Measurements from ENCODE around the gene ZNF436. TPM values are rescaled to one million over a fixed set of nuclear protein-coding genes. Genes with fewer than 3 reads are reported as not detected.

Gene ZNF436
- total RNA-seq, 2 donors from 2014 or later = 8.9 to 10.3 TPM

GRCh38 chr1:23416964-23417363, 47.3 kb upstream of the ZNF436 start:
- H3K36me3 Mint-ChIP-seq (ENCODE audit: low read depth) = no peaks in the 10 kb centered on the region
- H3K9me3 ChIP-seq (ENCODE audit: control insufficient read depth, low read length) = no peaks in the 10 kb centered on the region
- no peak overlapping the region for H3K27ac ChIP-seq (ENCODE audit: low read depth, low read length)
- peaks cover 81% of the 10 kb centered on the region for H3K27me3 Mint-ChIP-seq (ENCODE audit: insufficient read depth)
- no peaks in the 10 kb centered on the region for H3K9me3 Mint-ChIP-seq
- H3K27me3 ChIP-seq (ENCODE audit: control insufficient read depth, insufficient read depth, low read length, poor library complexity, severe bottlenecking) = peaks cover 48% of the 10 kb centered on the region
- no peak overlapping the region for H3K27ac Mint-ChIP-seq
- no peak for DNase-seq
- H3K4me1 Mint-ChIP-seq = peaks cover 5% of the 10 kb centered on the region
- no peak overlapping the region for H3K9ac ChIP-seq (ENCODE audit: extremely low read depth, low read length, poor library complexity, severe bottlenecking)
- no peak overlapping the region for H3K4me3 ChIP-seq (ENCODE audit: low read length)
- H3K36me3 ChIP-seq (ENCODE audit: control insufficient read depth, insufficient read depth, low read length) = no peaks in the 10 kb centered on the region
- H3K4me3 Mint-ChIP-seq = no peak overlapping the region
- 73 to 86% methylated on average over 4 of the region's 4 CpGs for WGBS, 2 experiments (ENCODE audit: insufficient coverage in 1 of 2, insufficient read length in 1 of 2)
- no peaks in the 10 kb centered on the region for H3K4me1 ChIP-seq (ENCODE audit: control insufficient read depth, insufficient read depth, low read length)
- TF ChIP-seq, protein P1, sequence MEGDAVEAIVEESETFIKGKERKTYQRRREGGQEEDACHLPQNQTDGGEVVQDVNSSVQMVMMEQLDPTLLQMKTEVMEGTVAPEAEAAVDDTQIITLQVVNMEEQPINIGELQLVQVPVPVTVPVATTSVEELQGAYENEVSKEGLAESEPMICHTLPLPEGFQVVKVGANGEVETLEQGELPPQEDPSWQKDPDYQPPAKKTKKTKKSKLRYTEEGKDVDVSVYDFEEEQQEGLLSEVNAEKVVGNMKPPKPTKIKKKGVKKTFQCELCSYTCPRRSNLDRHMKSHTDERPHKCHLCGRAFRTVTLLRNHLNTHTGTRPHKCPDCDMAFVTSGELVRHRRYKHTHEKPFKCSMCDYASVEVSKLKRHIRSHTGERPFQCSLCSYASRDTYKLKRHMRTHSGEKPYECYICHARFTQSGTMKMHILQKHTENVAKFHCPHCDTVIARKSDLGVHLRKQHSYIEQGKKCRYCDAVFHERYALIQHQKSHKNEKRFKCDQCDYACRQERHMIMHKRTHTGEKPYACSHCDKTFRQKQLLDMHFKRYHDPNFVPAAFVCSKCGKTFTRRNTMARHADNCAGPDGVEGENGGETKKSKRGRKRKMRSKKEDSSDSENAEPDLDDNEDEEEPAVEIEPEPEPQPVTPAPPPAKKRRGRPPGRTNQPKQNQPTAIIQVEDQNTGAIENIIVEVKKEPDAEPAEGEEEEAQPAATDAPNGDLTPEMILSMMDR (conservative IDR thresholded peaks at IDR 0.05) = no peak

- DNase-seq = no peak
- Histone ChIP-seq H3K9ac (ENCODE audit: extremely low read depth, low read length, poor library complexity, severe bottlenecking) (no peak overlapping the region), H3K9me3 (ENCODE audit: control insufficient read depth, low read length) (no peaks in the 10 kb centered on the region), H3K36me3 (ENCODE audit: control insufficient read depth, insufficient read depth, low read length) (no peaks in the 10 kb centered on the region), H3K4me1 (ENCODE audit: control insufficient read depth, insufficient read depth, low read length) (no peaks in the 10 kb centered on the region), H3K27me3 (ENCODE audit: control insufficient read depth, insufficient read depth, low read length, poor library complexity, severe bottlenecking) (peaks cover 7% of the 10 kb centered on the region), H3K4me3 (ENCODE audit: low read length) (no peak overlapping the region), H3K27ac (ENCODE audit: low read depth, low read length) (no peak overlapping the region)
- no peak overlapping the region for H3K27ac Mint-ChIP-seq
- no peaks in the 10 kb centered on the region for H3K9me3 Mint-ChIP-seq
- peaks cover 26% of the 10 kb centered on the region for H3K27me3 Mint-ChIP-seq (ENCODE audit: insufficient read depth)
- no peak overlapping the region for H3K4me3 Mint-ChIP-seq
- H3K4me1 Mint-ChIP-seq = peaks cover 5% of the 10 kb centered on the region
- TF ChIP-seq, protein P1 (conservative IDR thresholded peaks at IDR 0.05) = no peak
- WGBS, 2 experiments (ENCODE audit: insufficient coverage in 1 of 2, insufficient read length in 1 of 2) = 87 to 94% methylated on average over 3 to 7 of the region's 7 CpGs
- no peaks in the 10 kb centered on the region for H3K36me3 Mint-ChIP-seq (ENCODE audit: low read depth)
Observed at GRCh38 chr1:23408797-23409290, 39.2 kb upstream of the ZNF436 start.

- Mint-ChIP-seq H3K4me1 (peaks cover 10% of the 10 kb centered on the region), H3K36me3 (ENCODE audit: low read depth) (no peaks in the 10 kb centered on the region), H3K27me3 (ENCODE audit: insufficient read depth) (peaks cover 35% of the 10 kb centered on the region), H3K9me3 (no peaks in the 10 kb centered on the region), H3K4me3 (no peak overlapping the region), H3K27ac (no peak overlapping the region)
- Histone ChIP-seq H3K36me3 (ENCODE audit: control insufficient read depth, insufficient read depth, low read length) (no peaks in the 10 kb centered on the region), H3K9me3 (ENCODE audit: control insufficient read depth, low read length) (no peaks in the 10 kb centered on the region), H3K27ac (ENCODE audit: low read depth, low read length) (no peak overlapping the region), H3K4me1 (ENCODE audit: control insufficient read depth, insufficient read depth, low read length) (no peaks in the 10 kb centered on the region), H3K9ac (ENCODE audit: extremely low read depth, low read length, poor library complexity, severe bottlenecking) (no peak overlapping the region), H3K4me3 (ENCODE audit: low read length) (no peak overlapping the region), H3K27me3 (ENCODE audit: control insufficient read depth, insufficient read depth, low read length, poor library complexity, severe bottlenecking) (peaks cover 15% of the 10 kb centered on the region)
- TF ChIP-seq, protein P1 (conservative IDR thresholded peaks at IDR 0.05) = no peak
- DNase-seq = no peak
- WGBS, 2 experiments (ENCODE audit: insufficient coverage in 1 of 2, insufficient read length in 1 of 2) = 85 to 93% methylated on average over 8 of the region's 8 CpGs
Observed at GRCh38 chr1:23407016-23407630, 37.5 kb upstream of the ZNF436 start.
